ENCODE data around the gene INF2. TPM values are rescaled to one million over a fixed set of nuclear protein-coding genes. Genes with fewer than 3 reads are reported as not detected.

Gene INF2
- total RNA-seq, 4 donors from 2014 or later = 187 to 510 (median 205) TPM

DNA sequence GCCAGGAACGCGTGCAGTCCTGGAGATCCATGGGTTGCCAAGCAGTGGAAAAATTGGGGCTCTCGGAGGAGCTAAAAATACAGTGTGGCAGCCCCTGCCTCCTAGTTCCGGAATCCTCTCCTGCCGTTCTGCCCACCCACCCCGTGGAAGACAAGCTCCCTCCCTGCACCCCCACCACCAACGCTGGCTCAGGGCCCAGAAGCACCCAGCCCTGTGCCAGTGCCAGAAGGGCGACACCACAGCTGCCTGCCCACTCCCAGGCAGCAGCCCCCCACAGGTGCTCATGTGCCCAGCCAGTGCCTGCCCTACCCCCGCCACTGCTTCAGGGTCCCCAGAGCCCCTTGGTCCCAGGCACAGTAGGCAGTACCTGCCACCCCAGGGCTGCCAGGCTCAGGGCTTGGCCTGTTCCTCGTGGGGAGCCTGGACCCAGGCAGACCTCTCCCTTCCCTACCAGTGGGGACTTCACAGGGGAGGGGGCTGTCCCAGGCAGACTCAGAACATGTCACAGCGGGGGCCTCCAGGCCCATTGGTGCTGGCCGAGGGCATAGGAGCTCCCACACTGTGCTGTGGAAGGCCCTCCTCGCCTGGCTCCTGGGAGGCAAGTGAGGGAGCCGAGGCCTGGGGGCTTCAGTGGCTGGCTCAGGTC lies 7.4 kb downstream of the INF2 start:
- TF ChIP-seq EP300 (IDR thresholded peaks at IDR 0.05; ENCODE audit: low read depth) (no peak), POLR2A (IDR thresholded peaks at IDR 0.05) (no peak), POLR2AphosphoS5 (IDR thresholded peaks at IDR 0.05) (no peak)
- TF ChIP-seq, protein P1, sequence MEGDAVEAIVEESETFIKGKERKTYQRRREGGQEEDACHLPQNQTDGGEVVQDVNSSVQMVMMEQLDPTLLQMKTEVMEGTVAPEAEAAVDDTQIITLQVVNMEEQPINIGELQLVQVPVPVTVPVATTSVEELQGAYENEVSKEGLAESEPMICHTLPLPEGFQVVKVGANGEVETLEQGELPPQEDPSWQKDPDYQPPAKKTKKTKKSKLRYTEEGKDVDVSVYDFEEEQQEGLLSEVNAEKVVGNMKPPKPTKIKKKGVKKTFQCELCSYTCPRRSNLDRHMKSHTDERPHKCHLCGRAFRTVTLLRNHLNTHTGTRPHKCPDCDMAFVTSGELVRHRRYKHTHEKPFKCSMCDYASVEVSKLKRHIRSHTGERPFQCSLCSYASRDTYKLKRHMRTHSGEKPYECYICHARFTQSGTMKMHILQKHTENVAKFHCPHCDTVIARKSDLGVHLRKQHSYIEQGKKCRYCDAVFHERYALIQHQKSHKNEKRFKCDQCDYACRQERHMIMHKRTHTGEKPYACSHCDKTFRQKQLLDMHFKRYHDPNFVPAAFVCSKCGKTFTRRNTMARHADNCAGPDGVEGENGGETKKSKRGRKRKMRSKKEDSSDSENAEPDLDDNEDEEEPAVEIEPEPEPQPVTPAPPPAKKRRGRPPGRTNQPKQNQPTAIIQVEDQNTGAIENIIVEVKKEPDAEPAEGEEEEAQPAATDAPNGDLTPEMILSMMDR (IDR thresholded peaks at IDR 0.05) = no peak
- Histone ChIP-seq H3K27ac (peak overlapping the region; percentile 24 to 57 (median 38)), H3K36me3 (no peaks in the 10 kb centered on the region), H3K4me1 (peaks cover 44 to 79% (median 55%) of the 10 kb centered on the region in 4 donors), H3K27me3 (no peaks in the 10 kb centered on the region), H3K9me3 (no peaks in the 10 kb centered on the region), H3K4me3 (no peak overlapping the region)
- intact Hi-C loops (cut with DNase I; ENCODE audit: low total_unique reads) (no loop called here), in situ Hi-C loops (cut with MboI; ENCODE audit: low pct_ligation_motif_present in 1 of 4, low pct_unique_long_range_greater_than_20kb in 1 of 4, low sequenced_read_pairs in 3 of 4) (no loop called here)
- 79% methylated on average over 14 of the region's 14 CpGs; no CpG with 5 or more reads in 1 of the 2 donors for WGBS, 2 donors (ENCODE audit: low coverage in 1 of 2)
- no peak for DNase-seq

DNA sequence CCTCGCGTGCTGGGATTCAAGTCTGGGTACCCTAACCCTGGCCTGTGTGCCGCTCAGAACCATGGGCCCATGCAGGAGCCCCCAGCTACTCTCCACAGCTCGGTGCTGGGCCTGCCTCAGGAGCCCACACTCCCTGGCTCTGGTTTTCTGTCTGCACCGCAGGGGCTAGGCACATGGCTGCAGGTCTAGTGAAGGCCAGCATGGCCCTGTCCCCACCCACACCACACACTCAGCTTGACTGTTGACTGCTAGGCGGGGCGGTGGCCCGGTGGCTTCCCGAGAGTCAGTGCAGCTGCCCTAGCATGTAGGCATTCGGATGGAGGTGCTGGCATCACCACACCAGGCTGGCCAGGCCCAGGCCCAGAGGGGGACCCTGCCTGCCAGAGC lies 7.9 kb downstream of the INF2 start:
- in situ Hi-C loops (cut with MboI; ENCODE audit: low pct_ligation_motif_present in 1 of 4, low pct_unique_long_range_greater_than_20kb in 1 of 4, low sequenced_read_pairs in 3 of 4) = no loop called here
- DNase-seq = no peak
- Histone ChIP-seq H3K4me1 (peaks cover 39 to 74% (median 51%) of the 10 kb centered on the region in 4 donors), H3K9me3 (no peaks in the 10 kb centered on the region), H3K27ac (peak overlapping the region; percentile 24 to 57 (median 38)), H3K4me3 (no peak overlapping the region), H3K27me3 (no peaks in the 10 kb centered on the region), H3K36me3 (no peaks in the 10 kb centered on the region)
- TF ChIP-seq POLR2A (IDR thresholded peaks at IDR 0.05) (no peak), EP300 (IDR thresholded peaks at IDR 0.05; ENCODE audit: low read depth) (no peak), POLR2AphosphoS5 (IDR thresholded peaks at IDR 0.05) (no peak)
- TF ChIP-seq, protein P1 (IDR thresholded peaks at IDR 0.05) = no peak
- intact Hi-C loops (cut with DNase I; ENCODE audit: low total_unique reads) = no loop called here
- 94% methylated on average over 5 of the region's 10 CpGs; no CpG with 5 or more reads in 1 of the 2 donors for WGBS, 2 donors (ENCODE audit: low coverage in 1 of 2)

DNA sequence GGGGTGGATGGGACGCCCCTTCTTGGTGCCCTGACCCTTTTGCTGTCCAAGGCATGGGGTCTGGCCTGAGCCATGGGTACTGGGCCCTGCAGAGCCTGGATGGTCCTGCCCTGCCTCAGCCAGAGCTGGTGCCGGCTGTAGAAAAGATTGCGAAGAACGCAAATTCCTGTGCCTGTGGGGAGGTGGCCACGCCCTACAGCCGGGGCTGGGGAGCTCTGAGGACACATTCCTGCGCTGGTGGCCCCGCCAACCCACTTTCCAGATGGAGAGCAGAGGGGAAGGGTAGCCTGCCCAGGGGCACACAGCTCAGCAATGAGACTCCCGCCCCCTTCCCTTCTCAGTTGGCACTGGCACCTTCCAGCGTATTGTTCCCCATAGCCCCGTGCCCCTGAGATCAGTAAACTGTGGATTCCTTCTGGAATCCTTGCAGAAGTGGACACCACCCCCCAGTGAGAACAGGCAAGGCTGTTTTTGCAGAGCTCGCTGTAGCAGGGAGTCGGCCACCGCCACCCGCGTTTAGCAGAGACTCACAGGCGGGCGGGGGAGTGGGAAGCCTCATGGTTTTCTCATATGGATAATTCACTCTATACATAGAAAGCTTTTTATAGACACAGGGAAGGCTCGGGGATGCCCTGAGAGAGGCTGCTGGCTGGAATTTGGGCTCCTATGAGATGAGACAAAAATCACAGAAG lies 8.6 kb downstream of the INF2 start:
- in situ Hi-C loops (cut with MboI; ENCODE audit: low pct_ligation_motif_present in 1 of 4, low pct_unique_long_range_greater_than_20kb in 1 of 4, low sequenced_read_pairs in 3 of 4) = no loop called here
- TF ChIP-seq, protein P1 (IDR thresholded peaks at IDR 0.05) = no peak
- TF ChIP-seq POLR2AphosphoS5 (IDR thresholded peaks at IDR 0.05) = no peak
- peak overlapping the region in 3 of 4 donors; percentile 50 to 60 (median 57) for H3K27ac ChIP-seq
- intact Hi-C loops (cut with DNase I; ENCODE audit: low total_unique reads) = no loop called here
- H3K36me3 ChIP-seq = peaks cover 0 to 4% (median 2%) of the 10 kb centered on the region in 4 donors
- WGBS, 2 donors (ENCODE audit: low coverage in 1 of 2) = 65 to 77% methylated on average over 4 to 13 of the region's 19 CpGs
- H3K27me3 ChIP-seq = no peaks in the 10 kb centered on the region
- no peaks in the 10 kb centered on the region for H3K9me3 ChIP-seq
- H3K4me3 ChIP-seq = no peak overlapping the region
- H3K4me1 ChIP-seq = peaks cover 38 to 67% (median 49%) of the 10 kb centered on the region in 4 donors
- DNase-seq = no peak

DNA sequence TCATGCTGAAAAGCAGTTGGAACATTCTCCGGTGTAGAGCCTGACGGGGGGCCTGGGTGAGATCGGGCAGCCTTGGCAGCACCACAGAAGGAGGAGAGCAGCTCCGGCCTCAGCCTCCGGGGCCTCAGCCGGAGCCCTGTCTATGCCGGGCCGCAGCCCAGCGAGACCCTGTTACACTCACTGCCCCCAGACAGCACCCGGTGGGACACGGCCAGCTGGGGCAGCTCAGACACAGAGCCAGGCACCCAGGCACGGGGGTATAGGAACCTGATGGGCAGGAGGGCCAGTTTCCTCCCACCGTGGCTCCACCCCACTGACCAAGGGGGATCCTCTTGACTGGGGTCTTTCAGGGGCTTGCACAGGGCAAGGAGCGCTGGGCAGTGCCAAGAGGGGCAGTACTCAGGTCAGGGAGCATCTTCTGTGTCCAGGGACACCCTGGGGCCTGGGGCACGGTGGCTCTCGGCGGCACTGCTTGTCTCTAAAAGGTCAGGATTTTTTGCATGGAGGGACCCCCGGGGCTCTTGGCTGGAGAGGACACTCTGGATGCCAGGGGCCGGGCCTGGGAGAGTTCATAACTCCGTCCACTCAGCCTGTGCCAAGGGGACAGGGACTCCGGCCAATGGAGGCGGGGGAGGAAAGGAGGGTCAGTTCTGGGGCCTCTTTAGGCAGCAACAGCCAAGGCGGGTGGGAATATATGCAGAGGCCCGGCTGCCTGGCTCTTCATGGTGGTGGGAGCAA lies 9.4 kb downstream of the INF2 start:
- intact Hi-C loops (cut with DNase I; ENCODE audit: low total_unique reads) = no loop called here
- WGBS, 2 donors (ENCODE audit: low coverage in 1 of 2) = 65 to 71% methylated on average over 9 to 22 of the region's 24 CpGs
- peak overlapping the region; percentile 1 to 60 (median 54) for H3K27ac ChIP-seq

More for the DNA sequence above, 9.4 kb downstream of the INF2 start:
- H3K4me3 ChIP-seq = no peak overlapping the region
- peaks cover 0 to 11% (median 2%) of the 10 kb centered on the region in 4 donors for H3K36me3 ChIP-seq
- H3K4me1 ChIP-seq = peaks cover 38 to 61% (median 46%) of the 10 kb centered on the region in 4 donors
- TF ChIP-seq POLR2A (IDR thresholded peaks at IDR 0.05) = no peak
- TF ChIP-seq EP300 (IDR thresholded peaks at IDR 0.05; ENCODE audit: low read depth) = no peak
- TF ChIP-seq POLR2AphosphoS5 (IDR thresholded peaks at IDR 0.05) = no peak
- TF ChIP-seq, protein P1 (IDR thresholded peaks at IDR 0.05) = no peak
- in situ Hi-C loops (cut with MboI; ENCODE audit: low pct_ligation_motif_present in 1 of 4, low pct_unique_long_range_greater_than_20kb in 1 of 4, low sequenced_read_pairs in 3 of 4) = no loop called here
- no peak for DNase-seq
- H3K27me3 ChIP-seq = no peaks in the 10 kb centered on the region
- no peaks in the 10 kb centered on the region for H3K9me3 ChIP-seq

Measured in transverse colon (tissue), 4 donors.